ENCODE data around the gene IL34. TPM values are rescaled to one million over a fixed set of nuclear protein-coding genes. Genes with fewer than 3 reads are reported as not detected.

Gene IL34
- total and polyA plus RNA-seq, 2 of the 13 experiments (the other 11 are each of a cell fraction or from before 2014, with no cell fraction given) = 1.2 to 1.3 TPM

- intact Hi-C loops (cut with micrococcal nuclease; ENCODE audit: unreplicated experiment) = loop anchor here (2.0 kb wide), 1 partner anchor 15 kb away; no protein-coding TSS in a partner anchor
- DNase-seq (ENCODE audit: low spot score) (no peak), ATAC-seq (no peak), FAIRE-seq (no peak)
- H3K9ac ChIP-seq (ENCODE audit: insufficient read depth, low read depth, low read length) = no peak overlapping the region
- in situ Hi-C loops (cut with HindIII; ENCODE audit: extremely low pct_ligation_motif_present, low pct_unique_long_range_greater_than_20kb) = loop anchor here (5.0 kb wide), 1 partner anchor 40 kb away; no protein-coding TSS in a partner anchor
- H3K79me2 ChIP-seq (ENCODE audit: insufficient read depth, low read length) = peaks cover 27% of the 10 kb centered on the region
- CTCF ChIA-PET (ENCODE audit: low intra/inter-chr PET ratio, low total read pairs) = no interaction called here
- peaks cover 80% of the 10 kb centered on the region for H3K4me1 ChIP-seq (ENCODE audit: insufficient read depth, low read length)
- BruUV-seq (replicated peaks) = no TSS peak
- H3K4me3 ChIP-seq (replicated peaks in 1 of 3; ENCODE audit: insufficient read depth in 1 of 3, low read depth in 2 of 3, low read length in 3 of 3) = no peak overlapping the region
- 95% methylated on average over 14 of the region's 18 CpGs for WGBS (ENCODE audit: low lambda C conversion rate)
- H3K36me3 ChIP-seq (replicated peaks in 1 of 2; ENCODE audit: control insufficient read depth in 1 of 2, insufficient read depth in 2 of 2, low read length in 2 of 2) = peaks cover 0 to 5% of the 10 kb centered on the region in 2 experiments; a peak in 1 of 5 replicates
- H4K20me1 ChIP-seq (ENCODE audit: insufficient read depth, low read length) = peaks cover 10% of the 10 kb centered on the region; the same call in 1 of the 2 replicates
- H3K27me3 ChIP-seq (ENCODE audit: control insufficient read depth in 1 of 2, insufficient read depth in 2 of 2, low read length in 2 of 2) = no peaks in the 10 kb centered on the region; a peak in 1 of 5 replicates
- peak overlapping the region; percentile 9 for H3K27ac ChIP-seq (ENCODE audit: extremely low read length, insufficient read depth, low read length)
- POLR2A ChIA-PET = interaction anchor here (0.6 to 18.7 kb wide), 10 partner anchors 8 to 83 kb away, joined by 3 to 536 read pairs (median 22); no protein-coding TSS in a partner anchor
- no peaks in the 10 kb centered on the region for H3K9me3 ChIP-seq (ENCODE audit: low read length)
- no peak overlapping the region for H2AFZ ChIP-seq (ENCODE audit: low read length)
- no peak overlapping the region for H3K4me2 ChIP-seq (ENCODE audit: low read depth, low read length)
- 0 out of 2 replicates have a peak, but pooled peaks have one; percentile 37 for TF ChIP-seq ZNF260 (CRISPR knock-in tag; IDR thresholded peaks at IDR 0.05; ENCODE audit: borderline replicate concordance, low read depth)
- no peak for TF ChIP-seq FOXM1 (CRISPR knock-in tag; IDR thresholded peaks at IDR 0.05)
- 0 out of 2 replicates have a peak, but pooled peaks have one; percentile 4 for TF ChIP-seq MYC (CRISPR knock-in tag; IDR thresholded peaks at IDR 0.05; ENCODE audit: borderline replicate concordance)
- TF ChIP-seq ONECUT2 (CRISPR knock-in tag; IDR thresholded peaks at IDR 0.05) = no peak
- no peak for TF ChIP-seq RNF2 (conservative IDR thresholded peaks at IDR 0.05; ENCODE audit: low read depth)
- peak; percentile 67; the same call in 1 of the 2 replicates for TF ChIP-seq ZBTB38 (CRISPR knock-in tag; IDR thresholded peaks at IDR 0.05)
- TF ChIP-seq ZNF274 (CRISPR knock-in tag; IDR thresholded peaks at IDR 0.05) = peak; percentile 37; the same call in 1 of the 2 replicates
- TF ChIP-seq DNMT1 (CRISPR knock-in tag; IDR thresholded peaks at IDR 0.05) = peak; percentile 60; the same call in 1 of the 2 replicates
- peak; percentile 53 for TF ChIP-seq AGO2 (optimal IDR thresholded peaks at IDR 0.05; ENCODE audit: low read depth, low read length)
- TF ChIP-seq ZNF225 (CRISPR knock-in tag; IDR thresholded peaks at IDR 0.05) = 0 out of 2 replicates have a peak, but pooled peaks have one; percentile 26
- 0 out of 2 replicates have a peak, but pooled peaks have one; percentile 33 for TF ChIP-seq ZBTB4 (CRISPR knock-in tag; IDR thresholded peaks at IDR 0.05; ENCODE audit: borderline replicate concordance)
Measured at GRCh38 chr16:70687671-70688245, 41.4 kb downstream of the IL34 start.
